NT2/D1 (cell line): ENCODE measurements around the gene RAB31.

Experiments
- YY1 ChIP-seq: IDR thresholded peaks from 2 replicates; pipeline ENCODE4 v1.6.1; 2011; ENCODE audit not compliant: insufficient read length, insufficient read depth
- ZNF274 ChIP-seq: IDR thresholded peaks from 2 replicates; pipeline ENCODE4 v1.6.1; 2011; ENCODE audit warnings: mild to moderate bottlenecking, low read depth, low read length

DNA sequence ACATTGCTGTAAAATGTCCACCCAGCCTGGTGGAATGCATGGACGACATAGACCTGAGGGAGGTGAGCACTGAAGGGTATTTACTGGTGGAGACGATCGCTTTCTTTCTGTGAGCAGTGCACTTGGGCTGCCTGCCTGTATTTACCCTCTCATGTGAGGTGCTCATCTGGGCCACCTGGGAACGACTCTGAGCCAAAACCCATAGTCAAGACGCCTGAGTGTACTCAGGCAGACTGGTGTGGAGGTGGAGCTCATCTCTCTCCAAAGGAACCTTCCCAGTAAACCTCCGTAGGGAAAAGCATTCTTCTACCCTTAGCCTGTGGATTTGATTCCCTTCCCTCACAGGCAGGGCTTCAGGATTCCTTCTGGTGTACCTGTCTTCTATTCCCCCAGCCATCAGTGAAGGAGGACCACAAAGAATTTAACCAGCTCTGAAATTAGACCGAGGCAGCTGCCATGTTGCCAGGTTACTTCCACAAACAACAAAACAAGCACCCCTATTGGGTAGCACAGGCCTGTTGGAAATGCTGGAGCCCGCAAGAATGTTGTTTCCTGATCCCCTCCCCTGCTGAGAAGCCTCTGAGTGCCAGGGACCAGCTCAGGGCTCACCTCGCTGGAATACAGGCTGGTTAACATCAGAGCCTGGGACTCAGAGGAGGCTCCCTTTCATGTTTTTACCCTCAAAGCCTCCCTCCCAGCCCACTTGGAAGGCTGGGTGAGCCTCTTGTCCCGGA, 130.2 kb downstream of the RAB31 start:
- TF ChIP-seq ZNF274 (no peak), YY1 (no peak)
